ENCODE results near the gene EMC9.

DNA sequence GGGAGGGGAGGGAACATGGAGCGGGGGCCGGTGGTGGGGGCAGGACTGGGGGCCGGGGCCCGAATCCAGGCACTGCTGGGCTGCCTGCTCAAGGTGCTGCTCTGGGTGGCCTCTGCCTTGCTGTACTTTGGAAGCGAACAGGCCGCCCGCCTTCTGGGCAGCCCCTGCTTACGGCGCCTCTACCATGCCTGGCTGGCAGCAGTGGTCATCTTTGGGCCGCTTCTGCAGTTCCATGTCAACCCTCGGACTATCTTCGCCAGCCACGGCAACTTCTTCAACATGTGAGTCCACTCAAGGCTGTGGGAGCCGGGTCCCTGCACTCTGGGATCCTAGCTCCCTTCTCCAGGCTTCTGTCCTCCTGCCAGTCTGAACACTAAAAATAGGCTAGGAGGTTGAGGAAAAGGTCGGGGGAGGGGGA is 9.8 kb downstream of the EMC9 start:
- TF ChIP-seq, protein P1, sequence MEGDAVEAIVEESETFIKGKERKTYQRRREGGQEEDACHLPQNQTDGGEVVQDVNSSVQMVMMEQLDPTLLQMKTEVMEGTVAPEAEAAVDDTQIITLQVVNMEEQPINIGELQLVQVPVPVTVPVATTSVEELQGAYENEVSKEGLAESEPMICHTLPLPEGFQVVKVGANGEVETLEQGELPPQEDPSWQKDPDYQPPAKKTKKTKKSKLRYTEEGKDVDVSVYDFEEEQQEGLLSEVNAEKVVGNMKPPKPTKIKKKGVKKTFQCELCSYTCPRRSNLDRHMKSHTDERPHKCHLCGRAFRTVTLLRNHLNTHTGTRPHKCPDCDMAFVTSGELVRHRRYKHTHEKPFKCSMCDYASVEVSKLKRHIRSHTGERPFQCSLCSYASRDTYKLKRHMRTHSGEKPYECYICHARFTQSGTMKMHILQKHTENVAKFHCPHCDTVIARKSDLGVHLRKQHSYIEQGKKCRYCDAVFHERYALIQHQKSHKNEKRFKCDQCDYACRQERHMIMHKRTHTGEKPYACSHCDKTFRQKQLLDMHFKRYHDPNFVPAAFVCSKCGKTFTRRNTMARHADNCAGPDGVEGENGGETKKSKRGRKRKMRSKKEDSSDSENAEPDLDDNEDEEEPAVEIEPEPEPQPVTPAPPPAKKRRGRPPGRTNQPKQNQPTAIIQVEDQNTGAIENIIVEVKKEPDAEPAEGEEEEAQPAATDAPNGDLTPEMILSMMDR (IDR thresholded peaks at IDR 0.05; ENCODE audit: low read depth, low read length, missing input control), result no peak
- TF ChIP-seq YY1 (IDR thresholded peaks at IDR 0.05) (no peak), EGR1 (IDR thresholded peaks at IDR 0.05; ENCODE audit: low read depth in 2 of 2) (no peak), TAF1 (conservative IDR thresholded peaks at IDR 0.05) (no peak)
- TF ChIP-seq, protein P2, sequence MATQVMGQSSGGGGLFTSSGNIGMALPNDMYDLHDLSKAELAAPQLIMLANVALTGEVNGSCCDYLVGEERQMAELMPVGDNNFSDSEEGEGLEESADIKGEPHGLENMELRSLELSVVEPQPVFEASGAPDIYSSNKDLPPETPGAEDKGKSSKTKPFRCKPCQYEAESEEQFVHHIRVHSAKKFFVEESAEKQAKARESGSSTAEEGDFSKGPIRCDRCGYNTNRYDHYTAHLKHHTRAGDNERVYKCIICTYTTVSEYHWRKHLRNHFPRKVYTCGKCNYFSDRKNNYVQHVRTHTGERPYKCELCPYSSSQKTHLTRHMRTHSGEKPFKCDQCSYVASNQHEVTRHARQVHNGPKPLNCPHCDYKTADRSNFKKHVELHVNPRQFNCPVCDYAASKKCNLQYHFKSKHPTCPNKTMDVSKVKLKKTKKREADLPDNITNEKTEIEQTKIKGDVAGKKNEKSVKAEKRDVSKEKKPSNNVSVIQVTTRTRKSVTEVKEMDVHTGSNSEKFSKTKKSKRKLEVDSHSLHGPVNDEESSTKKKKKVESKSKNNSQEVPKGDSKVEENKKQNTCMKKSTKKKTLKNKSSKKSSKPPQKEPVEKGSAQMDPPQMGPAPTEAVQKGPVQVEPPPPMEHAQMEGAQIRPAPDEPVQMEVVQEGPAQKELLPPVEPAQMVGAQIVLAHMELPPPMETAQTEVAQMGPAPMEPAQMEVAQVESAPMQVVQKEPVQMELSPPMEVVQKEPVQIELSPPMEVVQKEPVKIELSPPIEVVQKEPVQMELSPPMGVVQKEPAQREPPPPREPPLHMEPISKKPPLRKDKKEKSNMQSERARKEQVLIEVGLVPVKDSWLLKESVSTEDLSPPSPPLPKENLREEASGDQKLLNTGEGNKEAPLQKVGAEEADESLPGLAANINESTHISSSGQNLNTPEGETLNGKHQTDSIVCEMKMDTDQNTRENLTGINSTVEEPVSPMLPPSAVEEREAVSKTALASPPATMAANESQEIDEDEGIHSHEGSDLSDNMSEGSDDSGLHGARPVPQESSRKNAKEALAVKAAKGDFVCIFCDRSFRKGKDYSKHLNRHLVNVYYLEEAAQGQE (IDR thresholded peaks at IDR 0.05), result no peak
- TF ChIP-seq, protein P3, sequence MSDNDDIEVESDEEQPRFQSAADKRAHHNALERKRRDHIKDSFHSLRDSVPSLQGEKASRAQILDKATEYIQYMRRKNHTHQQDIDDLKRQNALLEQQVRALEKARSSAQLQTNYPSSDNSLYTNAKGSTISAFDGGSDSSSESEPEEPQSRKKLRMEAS (IDR thresholded peaks at IDR 0.05), result no peak

All from liver (tissue), 3 donors.